HEK293 (cell line): ENCODE results near the gene ABCA2.

Experiments
- CTCF ChIA-PET: fragments of 350-600 bp; formaldehyde crosslinking; extraction: SDS; loops from one replicate; lab custom pipeline; 2021; ENCODE audit warnings: antibody characterized with exemption; lab: Yijun Ruan, JAX
- POLR2A ChIA-PET: fragments of 300-600 bp; formaldehyde crosslinking; extraction: SDS; loops from one replicate; lab custom pipeline; 2020; ENCODE audit warnings: antibody characterized with exemption, inconsistent platforms; lab: Yijun Ruan, JAX
- H3K27ac ChIP-seq: fragments of 200-500 bp; sonication (Bioruptor generic); 2 replicates; pipeline ENCODE4 v1.5.1; 2014; ENCODE audit warnings: low read depth, low read length, control low read depth, inconsistent platforms; ENCODE audit errors: extremely low read depth
- H3K36me3 ChIP-seq, 2 experiments: fragments of 200-500 bp in 1 of 2; sonication (Bioruptor generic) in 1 of 2; 1 replicate in 1 of 2; 2 replicates in 1 of 2; pipeline ENCODE4 v1.5.1; 2014 to 2017; ENCODE audit warnings: inconsistent platforms in 2 of 2, low read length in 2 of 2; ENCODE audit not compliant: control insufficient read depth in 2 of 2, insufficient read depth in 1 of 2
- H3K4me1 ChIP-seq: fragments of 200-500 bp; sonication (Bioruptor generic); 2 replicates; pipeline ENCODE4 v1.5.1; 2014; ENCODE audit warnings: mild to moderate bottlenecking, low read length, inconsistent platforms; ENCODE audit not compliant: control insufficient read depth, insufficient read depth
- H3K4me3 ChIP-seq: 2 replicates; pipeline ENCODE4 v1.5.1; 2011; ENCODE audit warnings: low read depth, mild to moderate bottlenecking, control low read depth, low read length, moderate library complexity
- H3K9me3 ChIP-seq: fragments of 200-500 bp; sonication (Bioruptor generic); 2 replicates; pipeline ENCODE4 v1.5.1; 2014; ENCODE audit warnings: low read depth, low read length, inconsistent platforms; ENCODE audit not compliant: control insufficient read depth, insufficient read depth
- ATF2 ChIP-seq: fragments of 450-650 bp; formaldehyde crosslinking; IDR thresholded peaks from 2 replicates; pipeline ENCODE4 v1.5.1; 2016; ENCODE audit warnings: missing biosample characterization, missing genetic modification characterization, low read depth
- BCL6B ChIP-seq: fragments of 450-650 bp; formaldehyde crosslinking; IDR thresholded peaks from 2 replicates; pipeline ENCODE4 v1.5.1; 2017; ENCODE audit warnings: missing biosample characterization, missing genetic modification characterization
- GFI1B ChIP-seq: fragments of 450-650 bp; formaldehyde crosslinking; IDR thresholded peaks from 2 replicates; pipeline ENCODE4 v1.5.1; 2016; ENCODE audit warnings: missing biosample characterization, missing genetic modification characterization
- GLIS2 ChIP-seq: fragments of 450-650 bp; formaldehyde crosslinking; IDR thresholded peaks from 2 replicates; pipeline ENCODE4 v1.5.1; 2016; ENCODE audit warnings: missing biosample characterization, missing genetic modification characterization
- MYNN ChIP-seq: fragments of 450-650 bp; formaldehyde crosslinking; IDR thresholded peaks from 2 replicates; pipeline ENCODE4 v1.5.1; 2016; ENCODE audit warnings: missing biosample characterization, missing genetic modification characterization, borderline replicate concordance
- OSR2 ChIP-seq: fragments of 450-650 bp; formaldehyde crosslinking; IDR thresholded peaks from 2 replicates; pipeline ENCODE4 v1.5.1; 2016; ENCODE audit warnings: missing biosample characterization, missing genetic modification characterization
- PRDM2 ChIP-seq: fragments of 450-650 bp; formaldehyde crosslinking; IDR thresholded peaks from 2 replicates; pipeline ENCODE4 v1.5.1; 2016; ENCODE audit warnings: missing biosample characterization, missing genetic modification characterization, borderline replicate concordance
- RBAK ChIP-seq: fragments of 450-650 bp; formaldehyde crosslinking; IDR thresholded peaks from 2 replicates; pipeline ENCODE4 v1.5.1; 2016; ENCODE audit warnings: missing biosample characterization, missing genetic modification characterization
- YY2 ChIP-seq: fragments of 450-650 bp; formaldehyde crosslinking; IDR thresholded peaks from 2 replicates; pipeline ENCODE4 v1.5.1; 2016; ENCODE audit warnings: missing biosample characterization, missing genetic modification characterization
- ZNF121 ChIP-seq: fragments of 450-650 bp; formaldehyde crosslinking; IDR thresholded peaks from 2 replicates; pipeline ENCODE4 v1.5.1; 2016; ENCODE audit warnings: missing biosample characterization, missing genetic modification characterization
- ZNF155 ChIP-seq: fragments of 450-650 bp; formaldehyde crosslinking; IDR thresholded peaks from 2 replicates; pipeline ENCODE4 v1.5.1; 2016; ENCODE audit warnings: missing biosample characterization, missing genetic modification characterization
- ZNF211 ChIP-seq: fragments of 450-650 bp; formaldehyde crosslinking; IDR thresholded peaks from 2 replicates; pipeline ENCODE4 v1.5.1; 2016; ENCODE audit warnings: low read depth, missing biosample characterization, missing genetic modification characterization
- ZNF223 ChIP-seq: fragments of 450-650 bp; formaldehyde crosslinking; IDR thresholded peaks from 2 replicates; pipeline ENCODE4 v1.5.1; 2016; ENCODE audit warnings: missing biosample characterization, missing genetic modification characterization
- ZNF350 ChIP-seq: fragments of 450-650 bp; formaldehyde crosslinking; IDR thresholded peaks from 2 replicates; pipeline ENCODE4 v1.5.0; 2017; ENCODE audit warnings: missing biosample characterization, mild to moderate bottlenecking, missing genetic modification characterization
- ZNF501 ChIP-seq: fragments of 450-650 bp; formaldehyde crosslinking; IDR thresholded peaks from 2 replicates; pipeline ENCODE4 v1.5.1; 2016; ENCODE audit warnings: missing biosample characterization, missing genetic modification characterization
- ZNF510 ChIP-seq: fragments of 450-650 bp; formaldehyde crosslinking; IDR thresholded peaks from 2 replicates; pipeline ENCODE4 v1.5.1; 2018; ENCODE audit warnings: mild to moderate bottlenecking, missing genetic modification characterization, missing biosample characterization; ENCODE audit not compliant: insufficient replicate concordance
- ZNF521 ChIP-seq: fragments of 450-650 bp; formaldehyde crosslinking; IDR thresholded peaks from 2 replicates; pipeline ENCODE4 v1.5.1; 2017; ENCODE audit warnings: missing biosample characterization, mild to moderate bottlenecking, missing genetic modification characterization
- ZNF558 ChIP-seq: fragments of 450-650 bp; formaldehyde crosslinking; IDR thresholded peaks from 2 replicates; pipeline ENCODE4 v1.5.1; 2016; ENCODE audit warnings: missing biosample characterization, missing genetic modification characterization
- ZNF561 ChIP-seq: fragments of 450-650 bp; IDR thresholded peaks from 2 replicates; pipeline ENCODE4 v1.5.1; 2018; ENCODE audit warnings: missing biosample characterization, missing genetic modification characterization, borderline replicate concordance
- ZNF600 ChIP-seq: fragments of 450-650 bp; formaldehyde crosslinking; IDR thresholded peaks from 2 replicates; pipeline ENCODE4 v1.5.1; 2016; ENCODE audit warnings: missing biosample characterization, missing genetic modification characterization
- ZNF621 ChIP-seq: fragments of 450-650 bp; formaldehyde crosslinking; IDR thresholded peaks from 2 replicates; pipeline ENCODE4 v1.5.1; 2017; ENCODE audit warnings: missing biosample characterization, missing genetic modification characterization

Gene ABCA2

GRCh38 chr9:137002646-137003041 lies 25.4 kb downstream of the ABCA2 start:
- ChIA-PET POLR2A (interaction anchor here (0.7 to 4.7 kb wide), 2 partner anchors 10 to 62 kb away, joined by 4 to 25 read pairs; partner anchors contain the start of gene PAXX), CTCF (interaction anchor here (0.6 to 5.2 kb wide), 6 partner anchors 26 to 232 kb away, joined by 3 to 38 read pairs (median 3); partner anchors contain the start of genes ABCA2 and AJM1)
- no peaks in the 10 kb centered on the region for H3K36me3 ChIP-seq
- TF ChIP-seq PRDM2 (tag by site-specific recombination): no peak
- TF ChIP-seq ZNF211 (tag by site-specific recombination): no peak
- no peak for TF ChIP-seq OSR2
- no peak for TF ChIP-seq GLIS2
- peak; percentile 11; the same call in 1 of the 2 replicates for TF ChIP-seq ZNF600 (tag by site-specific recombination)
- no peak for TF ChIP-seq ZNF558 (tag by site-specific recombination)
- no peak for TF ChIP-seq ZNF521
- no peak for TF ChIP-seq RBAK (tag by site-specific recombination)
- no peak overlapping the region for H3K4me3 ChIP-seq
- H3K4me1 ChIP-seq: peaks cover 3% of the 10 kb centered on the region; the same call in 1 of the 2 replicates
- no peak overlapping the region for H3K27ac ChIP-seq
- H3K9me3 ChIP-seq: no peaks in the 10 kb centered on the region

- Histone ChIP-seq H3K36me3 (no peaks in the 10 kb centered on the region), H3K4me3 (no peak overlapping the region), H3K4me1 (no peaks in the 10 kb centered on the region), H3K9me3 (no peaks in the 10 kb centered on the region), H3K27ac (no peak overlapping the region)
- POLR2A ChIA-PET: interaction anchor here (0.7 to 4.7 kb wide), 2 partner anchors 9 to 62 kb away, joined by 4 to 25 read pairs; partner anchors contain the start of gene PAXX
- CTCF ChIA-PET: interaction anchor here (0.6 to 5.2 kb wide), 8 partner anchors 27 to 231 kb away, joined by 3 to 38 read pairs (median 3); partner anchors contain the start of genes ABCA2 and AJM1
- TF ChIP-seq ZNF121: peak; percentile 72
- TF ChIP-seq GFI1B: no peak
Observed at GRCh38 chr9:137001857-137002645, 26.0 kb downstream of the ABCA2 start.

- H3K9me3 ChIP-seq: no peaks in the 10 kb centered on the region
- no peak overlapping the region for H3K27ac ChIP-seq
- ChIA-PET POLR2A (interaction anchor here (0.6 to 4.7 kb wide), 6 partner anchors 8 to 200 kb away, joined by 3 to 25 read pairs (median 4); partner anchors contain the start of genes AJM1 and PAXX), CTCF (interaction anchor here (0.5 to 5.4 kb wide), 7 partner anchors 29 to 194 kb away, joined by 3 to 38 read pairs (median 3); partner anchors contain the start of genes ABCA2 and FBXW5)
- peaks cover 5% of the 10 kb centered on the region for H3K4me1 ChIP-seq
- no peaks in the 10 kb centered on the region for H3K36me3 ChIP-seq
- H3K4me3 ChIP-seq: no peak overlapping the region
- TF ChIP-seq ZNF155 (tag by site-specific recombination) (no peak), ZNF558 (tag by site-specific recombination) (no peak), ZNF561 (tag by site-specific recombination) (no peak), ZNF621 (tag by site-specific recombination) (no peak), ZNF501 (tag by site-specific recombination) (no peak), MYNN (tag by site-specific recombination) (no peak), BCL6B (tag by site-specific recombination) (no peak), ZNF223 (tag by site-specific recombination) (no peak), ATF2 (no peak), ZNF350 (tag by site-specific recombination) (no peak), ZNF510 (tag by site-specific recombination) (no peak), YY2 (tag by site-specific recombination) (no peak)
Observed at GRCh38 chr9:137000177-137000930, 27.7 kb downstream of the ABCA2 start.
